Heart left ventricle (tissue), 16 donors: ENCODE measurements around the gene PCDHGC3. TPM values are rescaled to one million over a fixed set of nuclear protein-coding genes. Genes with fewer than 3 reads are reported as not detected.
"Not testable (repeated sequence)": the region's sequence is repeated elsewhere in the genome, so short reads cannot be mapped to it uniquely, and the experiment has no call there.

Experiments used
- ATAC-seq, 4 donors: fragments of 200-7000 bp; cut with Tn5 transposase; one replicate each; pipeline ENCODE4 v1.9.1; 2020 to 2022; ENCODE audit warnings: moderate library complexity in 4 of 4, mild to moderate bottlenecking in 3 of 4, moderate number of reproducible peaks in 1 of 4
- DNase-seq, 5 donors: peaks; one replicate each; pipeline ENCODE4 v3.0.0-alpha.2; 2020
- H3K27ac ChIP-seq, 12 donors: fragments of 200-600 bp; sonication (generic) in 4 of 12; one replicate each; pipeline versions ENCODE4 v1.5.0 to v1.8.0; 2016 to 2022; ENCODE audit warnings: mild to moderate bottlenecking in 2 of 12
- H3K27me3 ChIP-seq, 9 donors: fragments of 200-600 bp; sonication (generic) in 2 of 9; one replicate each; pipeline versions ENCODE4 v1.5.1 to v1.8.0; 2016 to 2022; ENCODE audit warnings: mild to moderate bottlenecking in 3 of 9
- H3K36me3 ChIP-seq, 9 donors: fragments of 200-600 bp; sonication (generic) in 2 of 9; one replicate each; pipeline versions ENCODE4 v1.5.0 to v1.8.0; 2018 to 2022; ENCODE audit warnings: mild to moderate bottlenecking in 2 of 9
- H3K4me1 ChIP-seq, 12 donors: fragments of 200-600 bp; sonication (generic) in 4 of 12; one replicate each; pipeline versions ENCODE4 v1.5.0 to v1.8.0; 2016 to 2022; ENCODE audit warnings: mild to moderate bottlenecking in 3 of 12
- H3K4me3 ChIP-seq, 12 donors: fragments of 200-600 bp; sonication (generic) in 4 of 12; one replicate each; pipeline versions ENCODE4 v1.5.0 to v1.8.0; 2017 to 2022; ENCODE audit warnings: mild to moderate bottlenecking in 9 of 12, moderate library complexity in 4 of 12
- H3K9me3 ChIP-seq, 12 donors: fragments of 200-600 bp; sonication (generic) in 4 of 12; one replicate each; pipeline versions ENCODE4 v1.5.0 to v1.8.0; 2016 to 2022; ENCODE audit warnings: mild to moderate bottlenecking in 1 of 12
- CTCF ChIP-seq, 12 donors: fragments of 200-600 bp; sonication (generic) in 4 of 12; IDR thresholded peaks; one replicate each; pipeline versions ENCODE4 v1.5.0 to v1.8.0; 2018 to 2022; ENCODE audit warnings: antibody characterized with exemption in 12 of 12, mild to moderate bottlenecking in 5 of 12
- POLR2A ChIP-seq, 2 donors: fragments of 450-650 bp; IDR thresholded peaks; one replicate each; pipeline ENCODE4 v1.6.1; 2017; ENCODE audit warnings: antibody characterized with exemption in 2 of 2, mild to moderate bottlenecking in 2 of 2, moderate library complexity in 2 of 2
- WGBS, 4 donors: extraction: QIAGEN DNeasy Blood & Tissue Kit in 2 of 4; methylation state at CpG; one replicate each; pipeline versions ENCODE4 v1.1.5 to v1.1.7; 2013 to 2018; 5-methylcytosine and 5-hydroxymethylcytosine counted together
- intact Hi-C, 10 donors: fragments of 100-400 bp; cut with DNase I; formaldehyde crosslinking; loops; one replicate each; pipeline versions ENCODE4 v1.11.1 to v1.14.2; 2022
- polyA plus RNA-seq, 2 donors: library from polyadenylated mRNA; stranded (reverse); fragments of 200-250 nt; gene quantifications; one replicate each; pipeline ENCODE4 v1.2.3, GENCODE V29; 2013
- total RNA-seq, 9 donors: library from RNA; depleted of rRNA in 2 of 9; stranded (reverse); fragments of >200 nt in 2 of 9; fragmentation: NEBNext Ultra II Directional in 3 of 9; extraction: Animal tissue kit (Norgen Biotek cat#: 25700) in 3 of 9; gene quantifications; one replicate each; pipeline versions ENCODE4 v1.1.0 to v1.2.4, GENCODE V29; 2016 to 2023
- donor health status: ischemic (EF 13 %, LVEDD 7.1; RV severe dilation, severe dysfunction).
- donor health status: healthy with polysubstance abuse.
- donor health status: DM: no; HTN: yes; CAD: no.
- donor health status: DM: no; HTN: no; CAD: no.
- donor health status: ischemic (EF 25% LVEDD 6.9; RV normal size, moderate dysfunction).
- donor health status: ischemic (EF 25% LVEDD 5.7; RV mildly dilated, moderate dysfunction).
- donor health status: healthy.
- donor health status: DM: yes; HTN: yes; CAD: no.
- donor health status: ischemic (EF 35%, LVEDD 5.7; RV mildly dilated, moderate dysfunction).
- donor health status: nonischemic (EF 11% LVEDD 7.7; RV severe dilation, severe dysfunction).
- donor health status: DM: yes; HTN: yes; CAD: no.
- donor health status: PGD.
- donor health status: ischemic (EF 29% LVEDD 5.4; RV normal size, mild dysfunction).
- donor health status: nonischemic (EF 23%, LVEDD 6.1; RV moderate dilation, normal function).

The PCDHGC3 gene
- total and polyA plus RNA-seq, 11 donors, result 12.3 to 34.8 (median 23.3) TPM

- no peak for TF ChIP-seq POLR2A (IDR thresholded peaks at IDR 0.05)
- no peak for TF ChIP-seq CTCF (IDR thresholded peaks at IDR 0.05)
- Histone ChIP-seq H3K9me3 (peaks cover 0 to 99% (median 41%) of the 10 kb centered on the region in 12 donors), H3K36me3 (peaks cover 0 to 26% (median 0%) of the 10 kb centered on the region in 9 donors), H3K27ac (peak overlapping the region in 5 of 12 donors; percentile 25 to 67 (median 38)), H3K4me3 (peak overlapping the region in 11 of 12 donors; percentile 19 to 58 (median 42)), H3K27me3 (peaks cover 0 to 46% (median 0%) of the 10 kb centered on the region in 9 donors), H3K4me1 (peaks cover 0 to 16% (median 0%) of the 10 kb centered on the region in 12 donors)
- DNase-seq (no peak), ATAC-seq (peak in 3 of 4 donors; percentile 19 to 51 (median 49))
- 23 to 43% (median 26%) methylated on average over 37 of the region's 37 CpGs for WGBS, 4 donors
- intact Hi-C loops, result loop anchor here in 4 of 10 donors (5.0 kb wide), 3 partner anchors 96 to 131 kb away; no protein-coding TSS in a partner anchor
Measured at GRCh38 chr5:141431286-141431685, 44.5 kb upstream of the PCDHGC3 start.

- H3K36me3 ChIP-seq, result peaks cover 0 to 22% (median 0%) of the 10 kb centered on the region in 9 donors
- H3K27ac ChIP-seq, H3K4me3 ChIP-seq, ATAC-seq, DNase-seq: not testable (repeated sequence)
- intact Hi-C loops, result loop anchor here in 4 of 10 donors (5.0 kb wide), 3 partner anchors 95 to 130 kb away; no protein-coding TSS in a partner anchor
- 20 to 41% (median 41%) methylated on average over 1 to 38 of the region's 38 CpGs for WGBS, 4 donors
- peaks cover 0 to 44% (median 0%) of the 10 kb centered on the region in 9 donors for H3K27me3 ChIP-seq
- peaks cover 0 to 99% (median 33%) of the 10 kb centered on the region in 12 donors for H3K9me3 ChIP-seq
- H3K4me1 ChIP-seq, result peaks cover 0 to 16% (median 0%) of the 10 kb centered on the region in 12 donors
Measured at GRCh38 chr5:141432308-141432707, 43.5 kb upstream of the PCDHGC3 start.

GRCh38 chr5:141432726-141433125 lies 43.0 kb upstream of the PCDHGC3 start:
- peaks cover 0 to 99% (median 30%) of the 10 kb centered on the region in 12 donors for H3K9me3 ChIP-seq
- intact Hi-C loops, result loop anchor here in 4 of 10 donors (5.0 kb wide), 3 partner anchors 95 to 130 kb away; no protein-coding TSS in a partner anchor
- peaks cover 0 to 44% (median 0%) of the 10 kb centered on the region in 9 donors for H3K27me3 ChIP-seq
- peaks cover 0 to 16% (median 0%) of the 10 kb centered on the region in 12 donors for H3K4me1 ChIP-seq
- H3K4me3 ChIP-seq, ATAC-seq, DNase-seq, H3K27ac ChIP-seq: not testable (repeated sequence)
- peaks cover 0 to 18% (median 0%) of the 10 kb centered on the region in 9 donors for H3K36me3 ChIP-seq
- 39 to 56% (median 49%) methylated on average over 14 to 29 of the region's 29 CpGs for WGBS, 4 donors

GRCh38 chr5:141434006-141434405 lies 41.8 kb upstream of the PCDHGC3 start:
- peaks cover 0 to 98% (median 22%) of the 10 kb centered on the region in 12 donors for H3K9me3 ChIP-seq
- intact Hi-C loops, result loop anchor here in 4 of 10 donors (5.0 kb wide), 3 partner anchors 93 to 128 kb away; no protein-coding TSS in a partner anchor

More at GRCh38 chr5:141434006-141434405, 41.8 kb upstream of the PCDHGC3 start:
- Histone ChIP-seq H3K4me3 (no peak overlapping the region), H3K36me3 (peaks cover 0 to 11% (median 0%) of the 10 kb centered on the region in 9 donors), H3K27me3 (peaks cover 0 to 44% (median 0%) of the 10 kb centered on the region in 9 donors), H3K27ac (no peak overlapping the region), H3K4me1 (peaks cover 0 to 16% (median 0%) of the 10 kb centered on the region in 12 donors)
- no peak for TF ChIP-seq CTCF (IDR thresholded peaks at IDR 0.05)
- TF ChIP-seq POLR2A (IDR thresholded peaks at IDR 0.05), result no peak
- 73 to 86% (median 82%) methylated on average over 2 of the region's 2 CpGs for WGBS, 4 donors
- ATAC-seq (no peak), DNase-seq (no peak)
